NCI-H146 treated with DMSO at 0.1 percent for 48 hours (cell line): ENCODE measurements around the gene SPINT1.

Source experiments
- DNase-seq: peaks from one replicate; lab custom pipeline; 2025; ENCODE audit not compliant: unreplicated experiment; lab: John Stamatoyannopoulos, UW

SPINT1 gene

DNA sequence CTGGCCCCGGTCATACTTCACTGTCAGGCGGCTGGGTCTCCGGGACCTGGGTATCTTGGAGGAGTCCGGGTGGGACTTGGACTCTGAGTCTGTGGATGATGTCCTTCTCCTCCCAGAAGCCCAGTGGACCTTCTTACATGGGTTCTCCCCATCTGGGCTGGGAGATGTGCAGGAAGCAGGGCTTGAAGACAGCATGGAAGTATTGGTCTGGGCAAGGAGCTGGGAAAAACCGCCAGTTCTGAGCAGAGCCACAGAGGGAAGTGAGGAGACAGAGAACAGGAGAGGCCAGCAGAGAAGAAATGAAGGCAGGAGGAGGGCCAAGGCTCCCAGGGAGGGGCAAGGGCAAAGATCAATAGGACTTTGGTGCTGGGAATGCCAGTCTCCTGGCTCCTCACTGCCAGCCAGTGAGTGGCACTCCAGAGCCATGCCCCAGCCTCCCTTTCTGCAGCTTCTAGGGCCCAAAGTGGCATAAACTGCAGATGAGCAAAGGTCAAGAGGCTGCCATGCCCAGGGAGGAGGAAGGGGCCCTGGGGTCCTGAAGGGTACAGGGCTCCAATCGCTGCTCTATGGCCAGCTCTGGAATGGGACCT is 15.3 kb upstream of the SPINT1 start, which contains the start of gene PPP1R14D:
Gene PPP1R14D, minus strand, starts transcription at position 262 of the 590 bp plus-strand sequence. Its CDS starts 67 bp downstream, at position 195.
- DNase-seq, result no peak

DNA sequence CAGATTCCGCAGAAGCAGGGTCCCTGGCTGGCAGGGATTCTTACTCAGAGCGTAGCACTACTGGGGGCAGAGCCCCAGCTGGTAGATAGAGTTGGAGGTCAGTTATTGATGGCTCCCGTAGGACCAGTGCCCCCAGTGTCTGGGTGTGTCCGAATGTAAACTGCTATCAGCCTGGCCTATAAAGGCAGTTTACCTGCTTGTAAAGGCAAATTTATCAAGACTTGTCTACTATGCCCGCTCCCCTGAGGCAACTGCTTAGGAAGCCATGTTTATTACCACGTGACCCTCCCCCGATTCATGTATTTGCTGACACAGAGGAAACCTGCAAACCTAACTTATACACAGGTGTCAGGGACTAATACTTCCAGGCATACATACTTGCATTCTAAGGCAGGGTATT is 14.7 kb upstream of the SPINT1 start:
- DNase-seq, result no peak

DNA sequence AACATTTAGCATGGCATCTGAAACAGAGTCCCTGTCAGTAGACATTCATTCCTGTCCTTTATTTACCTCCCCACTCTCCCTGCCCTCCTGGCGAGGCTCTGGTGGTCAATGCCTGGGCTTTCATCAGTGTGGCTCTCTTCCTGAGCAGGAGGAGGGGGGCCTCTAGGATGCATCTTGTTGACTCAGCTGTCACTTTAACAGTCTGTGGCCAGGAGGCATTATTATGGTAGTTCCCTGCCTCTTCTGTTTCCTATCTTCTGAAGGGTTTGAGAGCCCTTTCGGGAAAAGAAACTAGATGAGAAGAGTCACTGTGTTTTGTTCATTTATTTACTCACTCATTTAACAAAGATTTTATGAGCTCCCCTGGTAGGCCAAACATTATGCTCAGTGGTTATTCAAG is 13.0 kb upstream of the SPINT1 start:
- peak; percentile 94 for DNase-seq

DNA sequence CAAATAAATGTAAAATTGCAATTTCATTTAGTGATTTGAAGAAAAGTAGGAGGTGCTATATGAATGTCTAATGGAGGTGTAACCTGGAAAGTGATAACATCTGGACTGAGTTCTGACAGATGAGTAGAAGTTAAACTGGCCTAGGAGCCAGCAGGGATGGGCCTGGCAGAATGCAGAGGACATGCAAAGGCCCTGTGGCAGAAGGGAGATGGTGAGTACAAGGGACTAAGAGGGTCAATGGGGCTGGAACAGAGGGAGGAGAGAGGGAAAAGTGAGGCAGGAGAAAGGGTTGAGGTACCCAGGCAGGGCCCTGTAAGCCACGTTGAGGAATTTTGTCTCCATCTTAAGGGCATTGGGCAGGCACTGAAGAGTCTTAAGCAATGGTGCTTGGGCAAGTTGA is 12.0 kb upstream of the SPINT1 start:
- DNase-seq, result no peak

DNA sequence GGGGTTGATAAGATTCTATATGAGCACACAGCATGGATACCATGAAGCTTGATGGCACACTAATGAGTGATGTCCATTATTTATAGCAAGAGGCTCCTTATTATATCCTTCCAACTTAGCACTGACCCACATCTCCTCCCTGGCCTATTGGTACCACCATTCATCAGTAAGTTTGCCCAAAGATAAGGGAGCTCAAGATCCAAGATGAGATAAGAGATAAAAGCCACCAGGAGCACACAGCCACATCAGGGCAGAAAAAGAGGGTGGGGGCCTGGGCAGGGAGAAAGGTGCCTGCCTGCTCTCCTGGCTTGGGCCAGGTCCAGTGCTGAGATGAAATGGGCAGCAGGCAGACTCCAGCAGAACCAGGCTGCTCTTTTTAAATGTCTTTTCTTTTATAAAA is 10.9 kb upstream of the SPINT1 start:
- DNase-seq, result no peak

DNA sequence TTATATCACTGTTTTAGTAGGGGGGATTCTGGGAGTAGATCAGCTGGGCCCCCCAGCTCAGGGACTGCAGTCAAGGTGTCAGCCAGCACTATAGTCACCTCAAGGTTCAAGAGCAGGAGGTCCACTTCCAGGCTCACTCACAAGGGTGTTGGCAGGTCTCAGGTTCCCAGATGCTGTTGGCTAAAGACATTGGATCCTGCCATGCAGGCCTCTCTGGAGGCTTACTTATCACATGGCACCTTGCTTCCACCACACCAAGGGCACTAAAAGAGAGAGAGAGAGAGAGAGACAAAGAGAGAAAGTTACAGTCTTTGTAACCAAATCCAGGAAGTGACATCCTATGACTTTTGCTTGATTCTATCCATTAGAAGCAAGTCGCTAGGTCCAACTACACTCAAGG is 7.8 kb upstream of the SPINT1 start:
- no peak for DNase-seq

DNA sequence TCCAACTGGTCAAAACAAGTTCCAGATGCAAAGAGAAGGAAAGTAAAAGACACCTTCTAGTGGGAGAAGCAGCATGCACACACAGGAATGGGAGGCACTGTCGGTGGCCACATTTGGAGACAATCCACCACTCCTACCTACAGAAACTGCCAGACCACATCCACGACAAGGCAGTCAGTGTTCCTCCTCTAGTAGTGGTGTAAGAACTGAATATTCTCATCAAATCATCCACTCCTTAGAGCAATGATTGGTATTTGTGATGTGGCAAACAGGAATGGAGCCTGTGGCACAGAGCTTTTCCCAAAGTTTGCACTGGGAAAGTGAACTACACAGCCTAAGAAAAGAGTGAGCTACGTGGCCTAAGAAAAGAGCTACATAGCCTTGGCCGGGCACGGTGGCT is 5.1 kb upstream of the SPINT1 start:
- DNase-seq, result no peak

DNA sequence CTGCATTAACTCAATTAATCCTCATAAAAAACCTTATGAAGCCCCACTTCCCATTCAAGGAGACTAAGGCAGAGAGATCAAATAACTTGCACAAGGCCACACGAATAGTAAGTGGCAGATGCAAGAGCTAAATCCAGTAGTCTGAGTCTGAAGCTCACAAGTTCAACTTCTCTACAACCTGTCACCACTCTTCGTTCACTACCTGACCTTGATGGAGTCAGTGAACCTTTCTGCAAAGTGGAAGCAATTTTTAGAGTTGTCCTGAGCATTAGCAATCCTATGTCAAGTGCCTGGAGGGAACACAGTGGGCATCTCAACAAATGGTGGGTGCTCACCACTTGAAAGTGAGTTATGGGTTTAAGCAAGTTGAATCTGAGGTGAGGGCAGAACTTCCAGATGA is 2.1 kb upstream of the SPINT1 start:
- DNase-seq, result no peak

DNA sequence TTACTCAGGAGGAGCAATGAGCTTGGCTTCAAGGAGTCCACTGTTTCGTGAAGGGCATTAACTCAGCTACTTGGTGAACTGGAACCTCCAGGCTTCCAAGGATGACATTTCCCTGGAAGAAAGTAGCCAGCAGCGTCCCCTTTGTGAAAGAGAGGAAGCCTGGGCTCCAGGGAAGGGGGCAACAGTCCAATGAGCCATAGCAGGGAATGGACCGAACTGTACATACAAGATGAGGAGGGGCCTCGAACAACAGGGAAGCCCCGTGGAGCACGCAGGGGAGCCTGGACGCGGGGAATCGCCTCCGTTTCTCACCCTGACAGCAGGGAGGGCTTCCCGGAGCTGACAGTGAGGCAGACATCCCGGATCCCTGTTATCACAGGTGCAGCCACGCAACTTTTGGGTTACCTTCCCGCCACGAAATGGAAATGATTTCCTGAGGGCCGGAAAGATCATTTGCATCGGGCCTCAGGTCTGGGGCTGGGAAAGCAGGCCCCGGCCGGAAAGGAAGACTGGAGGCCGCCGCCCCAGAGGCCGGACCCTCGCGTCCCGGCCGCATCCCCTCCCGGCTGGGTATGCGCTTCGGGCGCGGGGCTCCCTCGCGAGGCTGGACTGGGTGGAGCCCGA is 475 bp upstream of the SPINT1 start:
- no peak for DNase-seq

DNA sequence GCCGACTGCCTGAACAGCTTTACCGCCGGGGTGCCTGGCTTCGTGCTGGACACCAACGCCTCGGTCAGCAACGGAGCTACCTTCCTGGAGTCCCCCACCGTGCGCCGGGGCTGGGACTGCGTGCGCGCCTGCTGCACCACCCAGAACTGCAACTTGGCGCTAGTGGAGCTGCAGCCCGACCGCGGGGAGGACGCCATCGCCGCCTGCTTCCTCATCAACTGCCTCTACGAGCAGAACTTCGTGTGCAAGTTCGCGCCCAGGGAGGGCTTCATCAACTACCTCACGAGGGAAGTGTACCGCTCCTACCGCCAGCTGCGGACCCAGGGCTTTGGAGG is 815 bp downstream of the SPINT1 start:
- no peak for DNase-seq

DNA sequence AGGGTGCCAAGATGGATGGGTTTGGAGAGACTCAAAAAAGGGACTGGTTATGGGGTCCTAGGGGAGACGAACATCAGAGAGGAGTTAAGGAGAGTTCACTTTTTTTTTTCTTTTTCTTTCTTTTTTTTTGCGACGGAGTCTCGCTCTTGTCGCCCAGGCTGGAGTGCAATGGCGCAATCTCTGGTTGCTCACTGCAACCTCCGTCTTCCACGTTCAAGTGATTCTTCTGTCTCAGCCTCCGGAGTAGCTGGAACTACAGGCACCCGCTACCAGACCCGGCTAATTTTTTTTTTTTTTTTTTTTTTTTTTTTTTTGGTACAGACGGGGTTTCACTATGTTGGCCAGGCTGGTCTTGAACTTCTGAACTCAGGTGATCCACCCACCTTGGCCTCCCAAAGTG is 1.2 kb downstream of the SPINT1 start:
- no peak for DNase-seq

DNA sequence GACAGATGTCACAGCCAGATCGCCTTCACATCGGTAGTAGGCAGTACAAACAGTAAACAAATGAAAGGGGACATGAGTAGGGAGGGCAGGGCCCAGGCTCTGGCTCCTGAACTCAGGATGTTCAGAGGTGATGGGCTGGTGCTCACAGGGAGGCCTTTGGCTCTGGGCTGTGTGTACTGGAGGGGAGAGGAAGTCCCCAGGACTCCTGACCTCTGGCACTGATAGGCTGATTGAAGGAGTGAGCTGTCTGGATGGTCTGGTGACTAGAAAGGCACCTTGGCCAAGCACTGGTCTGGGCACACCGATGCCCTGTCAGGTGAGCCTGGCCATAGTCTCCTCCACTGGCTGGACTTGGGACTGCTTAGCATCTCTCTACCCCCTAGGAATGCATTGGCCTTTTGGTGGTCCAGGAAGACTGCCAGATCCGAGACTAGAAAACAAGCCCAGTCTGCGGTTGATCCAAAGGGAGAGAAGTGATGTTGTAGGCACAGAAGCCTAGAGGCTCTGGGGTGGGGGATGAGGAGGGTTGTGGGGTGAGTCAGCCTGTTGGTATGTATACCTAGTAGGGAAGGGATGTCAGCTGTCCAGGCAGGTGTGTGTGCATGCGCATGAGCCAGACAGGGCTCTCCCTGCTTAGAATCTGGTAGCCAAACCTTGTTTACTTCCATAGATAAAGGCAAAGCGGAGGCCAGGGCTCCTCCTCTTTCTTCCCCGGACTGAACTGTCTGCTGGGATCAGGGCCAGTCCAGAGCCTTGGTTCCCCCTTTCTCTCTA is 1.9 kb downstream of the SPINT1 start:
- no peak for DNase-seq

DNA sequence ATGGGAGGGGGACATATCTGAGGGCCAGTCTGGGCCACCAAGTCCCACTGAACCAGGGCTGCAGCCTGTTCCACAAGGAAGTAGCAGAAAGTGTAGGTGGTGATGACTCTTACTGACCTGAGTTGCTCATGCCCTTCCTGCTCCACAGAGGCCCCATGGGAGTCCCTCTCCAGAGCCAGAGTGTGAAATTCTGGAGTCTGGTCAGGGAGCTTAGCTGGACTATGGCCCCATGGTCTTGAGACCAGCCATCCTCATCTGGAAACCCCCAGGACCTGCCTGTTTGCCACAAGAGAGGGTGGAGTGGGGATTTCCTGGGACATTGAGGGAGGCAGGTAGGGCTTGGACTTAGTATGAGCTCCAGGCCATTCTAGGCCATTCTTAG is 3.0 kb downstream of the SPINT1 start:
- no peak for DNase-seq

DNA sequence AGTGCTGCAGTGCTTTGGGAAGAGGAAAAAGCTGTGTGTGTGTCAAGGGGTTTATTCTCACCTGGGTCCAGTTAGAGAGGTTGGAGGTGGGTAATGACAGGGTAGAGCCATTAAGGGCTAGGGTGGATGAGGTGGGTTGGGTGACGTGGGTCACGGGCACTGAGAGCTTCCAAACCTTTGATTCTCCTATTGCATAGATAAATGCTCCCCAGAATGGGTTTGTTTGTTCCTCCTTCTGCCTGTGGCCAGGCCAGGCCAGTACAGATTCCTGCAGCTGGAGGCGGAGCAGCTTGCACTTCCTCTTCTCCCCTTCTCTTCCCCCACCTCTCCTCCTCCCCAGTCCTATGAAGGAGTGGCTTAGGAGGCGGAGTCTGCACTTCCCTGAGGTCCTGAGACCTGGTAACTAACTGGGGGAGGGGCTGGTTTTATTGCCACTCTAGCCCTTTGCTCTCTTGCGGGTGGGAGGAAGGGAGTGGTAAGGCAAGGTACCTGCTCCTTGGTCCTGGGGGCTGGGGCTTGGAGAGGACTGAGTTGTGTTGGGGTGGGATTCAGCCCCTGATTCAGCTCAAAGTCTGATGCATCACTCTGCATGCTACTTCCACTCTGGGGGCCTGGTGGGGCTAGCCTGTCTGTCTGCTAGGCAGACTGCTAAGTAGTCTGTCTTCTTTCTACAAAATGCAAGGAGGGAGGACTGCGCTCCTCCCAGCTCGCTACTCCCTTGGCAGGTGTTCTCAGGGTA is 3.5 kb downstream of the SPINT1 start:
- no peak for DNase-seq

DNA sequence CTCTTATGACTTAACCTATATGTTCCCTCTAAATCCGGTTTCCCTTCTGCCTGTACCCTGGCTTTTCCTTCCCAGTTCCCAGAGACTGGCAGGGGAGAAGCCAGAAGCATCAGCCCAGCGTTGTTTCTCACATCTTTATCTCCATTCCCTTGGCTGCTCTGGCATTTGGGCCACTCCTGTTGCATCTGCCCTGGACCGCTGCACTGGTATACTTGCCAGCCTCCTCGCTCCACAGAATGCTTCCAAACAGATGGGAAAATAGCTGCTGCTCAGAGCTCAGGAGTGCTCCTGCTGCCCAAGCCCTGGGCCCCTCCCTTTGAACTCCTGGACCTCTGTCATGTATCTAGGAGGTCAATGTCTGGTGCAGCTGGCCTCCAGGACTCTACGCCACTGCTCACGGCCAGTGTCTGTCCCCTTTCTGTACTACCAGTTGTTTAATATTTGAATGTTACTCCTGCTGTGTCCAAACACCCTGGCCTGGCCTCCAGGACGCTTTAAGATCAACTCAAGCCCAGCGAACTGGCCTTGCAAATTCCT is 6.8 kb downstream of the SPINT1 start:
- DNase-seq, result no peak

DNA sequence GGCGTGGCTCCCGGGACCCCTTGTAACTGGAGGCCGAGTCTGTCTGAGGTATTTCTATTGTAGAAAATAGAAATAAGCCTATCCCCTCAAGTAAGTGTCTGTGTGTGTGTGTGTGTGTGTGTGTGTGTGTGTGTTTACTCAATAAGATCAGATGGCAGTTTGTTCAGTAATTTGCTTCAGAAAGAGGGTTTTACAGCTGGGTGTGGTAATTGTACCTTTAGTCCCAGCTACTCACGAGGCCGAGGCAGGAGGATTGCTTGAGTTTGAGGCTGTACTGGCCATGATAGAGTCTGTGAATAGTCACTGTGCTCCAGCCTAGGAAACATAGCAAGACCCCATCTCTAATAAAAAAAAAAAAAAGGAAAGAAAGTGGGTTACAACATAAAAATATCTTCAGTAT is 8.7 kb downstream of the SPINT1 start:
- no peak for DNase-seq

DNA sequence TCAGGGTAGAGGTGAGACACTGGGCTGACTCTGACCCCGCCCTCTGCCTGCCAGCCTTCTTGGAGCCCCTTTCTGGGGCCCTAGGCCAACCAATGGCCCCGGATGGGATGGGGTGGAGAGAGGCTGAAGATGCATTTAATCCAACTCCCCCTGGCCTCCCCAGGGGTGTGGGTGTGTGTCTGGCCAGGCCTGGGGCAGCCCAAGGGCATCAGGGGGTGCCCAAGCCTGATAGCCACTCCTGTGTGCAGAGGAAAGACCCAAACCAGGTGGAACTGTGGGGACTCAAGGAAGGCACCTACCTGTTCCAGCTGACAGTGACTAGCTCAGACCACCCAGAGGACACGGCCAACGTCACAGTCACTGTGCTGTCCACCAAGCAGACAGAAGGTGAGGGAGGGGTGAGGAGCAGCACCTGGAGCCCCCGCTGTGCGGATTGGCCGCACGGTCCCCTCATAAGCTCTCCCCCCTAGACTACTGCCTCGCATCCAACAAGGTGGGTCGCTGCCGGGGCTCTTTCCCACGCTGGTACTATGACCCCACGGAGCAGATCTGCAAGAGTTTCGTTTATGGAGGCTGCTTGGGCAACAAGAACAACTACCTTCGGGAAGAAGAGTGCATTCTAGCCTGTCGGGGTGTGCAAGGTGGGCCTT is 9.5 kb downstream of the SPINT1 start:
- no peak for DNase-seq

DNA sequence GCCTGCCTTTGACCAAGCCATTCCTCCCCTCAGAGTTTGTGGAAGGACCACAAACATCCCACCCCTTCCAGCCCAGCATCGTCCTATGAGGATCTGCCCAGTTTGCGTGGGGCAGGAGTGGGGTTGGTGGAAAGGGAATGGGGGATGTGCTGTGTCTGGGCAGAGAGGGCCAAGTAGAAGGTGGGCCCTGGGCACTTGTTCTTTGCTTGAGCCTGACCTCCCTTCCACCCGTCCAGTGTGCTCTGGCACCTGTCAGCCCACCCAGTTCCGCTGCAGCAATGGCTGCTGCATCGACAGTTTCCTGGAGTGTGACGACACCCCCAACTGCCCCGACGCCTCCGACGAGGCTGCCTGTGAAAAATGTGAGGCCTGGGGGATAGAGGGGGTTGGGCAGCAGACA is 10.3 kb downstream of the SPINT1 start:
- no peak for DNase-seq

DNA sequence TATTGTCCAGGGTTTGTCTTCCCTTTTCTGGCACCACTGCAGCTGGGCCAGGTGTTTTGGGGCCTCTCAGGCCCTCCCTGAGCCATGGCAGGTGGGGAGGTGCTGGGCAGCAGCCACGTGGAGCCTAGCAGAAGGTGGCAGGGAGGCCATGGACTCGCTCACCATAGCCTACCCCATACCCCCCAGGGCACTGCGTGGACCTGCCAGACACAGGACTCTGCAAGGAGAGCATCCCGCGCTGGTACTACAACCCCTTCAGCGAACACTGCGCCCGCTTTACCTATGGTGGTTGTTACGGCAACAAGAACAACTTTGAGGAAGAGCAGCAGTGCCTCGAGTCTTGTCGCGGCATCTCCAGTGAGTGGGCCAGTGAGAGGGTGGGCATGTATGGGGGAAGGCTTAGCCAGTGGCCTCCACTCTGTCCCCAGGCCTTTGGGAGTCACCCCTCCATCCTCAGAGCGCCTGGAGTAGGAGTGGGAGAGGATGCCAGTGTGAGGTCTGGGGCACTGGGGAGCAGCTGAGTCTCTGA is 11.9 kb downstream of the SPINT1 start:
- DNase-seq, result no peak

DNA sequence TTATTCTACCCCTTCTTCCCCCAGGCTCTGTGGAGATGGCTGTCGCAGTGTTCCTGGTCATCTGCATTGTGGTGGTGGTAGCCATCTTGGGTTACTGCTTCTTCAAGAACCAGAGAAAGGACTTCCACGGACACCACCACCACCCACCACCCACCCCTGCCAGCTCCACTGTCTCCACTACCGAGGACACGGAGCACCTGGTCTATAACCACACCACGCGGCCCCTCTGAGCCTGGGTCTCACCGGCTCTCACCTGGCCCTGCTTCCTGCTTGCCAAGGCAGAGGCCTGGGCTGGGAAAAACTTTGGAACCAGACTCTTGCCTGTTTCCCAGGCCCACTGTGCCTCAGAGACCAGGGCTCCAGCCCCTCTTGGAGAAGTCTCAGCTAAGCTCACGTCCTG is 12.9 kb downstream of the SPINT1 start:
- no peak for DNase-seq
